ENCODE data around the gene TSPAN17. TPM values are rescaled to one million over a fixed set of nuclear protein-coding genes. Genes with fewer than 3 reads are reported as not detected.

Gene TSPAN17
- total RNA-seq, 1 experiment from 2014 or later = 23.3 TPM

GRCh38 chr5:176651472-176651980, 4.2 kb downstream of the TSPAN17 start:
- no peak for DNase-seq (ENCODE audit: low spot score)
- CTCF ChIA-PET = interaction anchor here (1.5 kb wide), 1 partner anchor 9 kb away, joined by 3 read pairs; no protein-coding TSS in a partner anchor

GRCh38 chr5:176652136-176652535, 4.9 kb downstream of the TSPAN17 start:
- intact Hi-C loops (cut with micrococcal nuclease; ENCODE audit: unreplicated experiment) = no loop called here
- BruUV-seq (replicated peaks) = no TSS peak
- no peak for DNase-seq (ENCODE audit: low spot score)

More at GRCh38 chr5:176651472-176651980, 4.2 kb downstream of the TSPAN17 start:
- no peak for TF ChIP-seq EZH2 (IDR thresholded peaks at IDR 0.05; ENCODE audit: borderline replicate concordance, low read depth, low read length, poor library complexity, severe bottlenecking)
- TF ChIP-seq CTCF (conservative IDR thresholded peaks at IDR 0.05; ENCODE audit: low read depth, low read length) = no peak
- intact Hi-C loops (cut with micrococcal nuclease; ENCODE audit: unreplicated experiment) = no loop called here
- POLR2A ChIA-PET (ENCODE audit: low non-redundant PET) = no interaction called here
- no peak overlapping the region for H3K27ac ChIP-seq (ENCODE audit: low read depth, low read length, poor library complexity, severe bottlenecking)
- H3K36me3 ChIP-seq (ENCODE audit: insufficient read depth, low read length, poor library complexity, severe bottlenecking) = no peaks in the 10 kb centered on the region
- no TSS peak for BruUV-seq (replicated peaks)
- H3K4me3 ChIP-seq (ENCODE audit: low read depth, low read length, poor library complexity, severe bottlenecking) = no peak overlapping the region
- H3K9me3 ChIP-seq (ENCODE audit: low read depth, low read length, poor library complexity, severe bottlenecking) = no peaks in the 10 kb centered on the region
- no peaks in the 10 kb centered on the region for H3K27me3 ChIP-seq (replicated peaks; ENCODE audit: insufficient read depth, low read depth, low read length, poor library complexity)
- no peaks in the 10 kb centered on the region for H3K4me1 ChIP-seq (ENCODE audit: insufficient read depth, low read length, poor library complexity, severe bottlenecking)

GRCh38 chr5:176653401-176654385, 6.4 kb downstream of the TSPAN17 start:
- intact Hi-C loops (cut with micrococcal nuclease; ENCODE audit: unreplicated experiment) = no loop called here
- no peaks in the 10 kb centered on the region for H3K9me3 ChIP-seq (ENCODE audit: low read depth, low read length, poor library complexity, severe bottlenecking)
- H3K4me1 ChIP-seq (ENCODE audit: insufficient read depth, low read length, poor library complexity, severe bottlenecking) = no peaks in the 10 kb centered on the region
- no TSS peak for BruUV-seq (replicated peaks)
- POLR2A ChIA-PET (ENCODE audit: low non-redundant PET) = no interaction called here
- no peaks in the 10 kb centered on the region for H3K27me3 ChIP-seq (replicated peaks; ENCODE audit: insufficient read depth, low read depth, low read length, poor library complexity)
- H3K4me3 ChIP-seq (ENCODE audit: low read depth, low read length, poor library complexity, severe bottlenecking) = no peak overlapping the region
- DNase-seq (ENCODE audit: low spot score) = no peak
- TF ChIP-seq EZH2 (IDR thresholded peaks at IDR 0.05; ENCODE audit: borderline replicate concordance, low read depth, low read length, poor library complexity, severe bottlenecking) (no peak), CTCF (conservative IDR thresholded peaks at IDR 0.05; ENCODE audit: low read depth, low read length) (no peak)
- no peaks in the 10 kb centered on the region for H3K36me3 ChIP-seq (ENCODE audit: insufficient read depth, low read length, poor library complexity, severe bottlenecking)
- CTCF ChIA-PET = interaction anchor here (0.9 kb wide), 1 partner anchor 935 kb away, joined by 3 read pairs; no protein-coding TSS in a partner anchor
- no peak overlapping the region for H3K27ac ChIP-seq (ENCODE audit: low read depth, low read length, poor library complexity, severe bottlenecking)

More at GRCh38 chr5:176652136-176652535, 4.9 kb downstream of the TSPAN17 start:
- no peaks in the 10 kb centered on the region for H3K9me3 ChIP-seq (ENCODE audit: low read depth, low read length, poor library complexity, severe bottlenecking)
- H3K36me3 ChIP-seq (ENCODE audit: insufficient read depth, low read length, poor library complexity, severe bottlenecking) = no peaks in the 10 kb centered on the region
- H3K4me1 ChIP-seq (ENCODE audit: insufficient read depth, low read length, poor library complexity, severe bottlenecking) = no peaks in the 10 kb centered on the region
- H3K4me3 ChIP-seq (ENCODE audit: low read depth, low read length, poor library complexity, severe bottlenecking) = no peak overlapping the region
- ChIA-PET CTCF (interaction anchor here (1.5 kb wide), 1 partner anchor 9 kb away, joined by 3 read pairs; no protein-coding TSS in a partner anchor), POLR2A (ENCODE audit: low non-redundant PET) (no interaction called here)
- TF ChIP-seq CTCF (conservative IDR thresholded peaks at IDR 0.05; ENCODE audit: low read depth, low read length) = no peak
- TF ChIP-seq EZH2 (IDR thresholded peaks at IDR 0.05; ENCODE audit: borderline replicate concordance, low read depth, low read length, poor library complexity, severe bottlenecking) = no peak
- H3K27me3 ChIP-seq (replicated peaks; ENCODE audit: insufficient read depth, low read depth, low read length, poor library complexity) = no peaks in the 10 kb centered on the region
- no peak overlapping the region for H3K27ac ChIP-seq (ENCODE audit: low read depth, low read length, poor library complexity, severe bottlenecking)

All from A673 (cell line).